Activated CD4-positive, alpha-beta T cell treated with anti-CD3 and anti-CD28 coated beads for 36 hours (primary cell): ENCODE measurements around the gene HAS3. TPM values are rescaled to one million over a fixed set of nuclear protein-coding genes. Genes with fewer than 3 reads are reported as not detected.
A peak's percentile ranks its signal among the peaks of the same experiment; 100 is the strongest.
"Not testable (repeated sequence)": the region's sequence is repeated elsewhere in the genome, so short reads cannot be mapped to it uniquely, and the experiment has no call there.

Experiments
- ATAC-seq: fragments of 200-7000 bp; cut with Tn5 transposase; one replicate; pipeline ENCODE4 v1.10.0; 2021; ENCODE audit warnings: mild to moderate bottlenecking, moderate library complexity
- CTCF ChIA-PET: fragments of 350-600 bp; sonication (Branson Sonifier 250); formaldehyde crosslinking; loops from one replicate; lab custom pipeline; 2021; ENCODE audit warnings: antibody characterized with exemption; lab: Charles Lee
- POLR2A ChIA-PET: fragments of 350-600 bp; sonication (Branson Sonifier 250); formaldehyde crosslinking; loops from one replicate; lab custom pipeline; 2021; ENCODE audit warnings: antibody characterized with exemption, inconsistent platforms; lab: Charles Lee
- DNase-seq: peaks from one replicate; pipeline ENCODE4 v3.0.0-alpha.2; 2020
- H3K27ac Mint-ChIP-seq: one replicate; pipeline ENCODE4 v1.8.0; 2021; ENCODE audit warnings: mixed read lengths
- H3K27me3 Mint-ChIP-seq: one replicate; pipeline ENCODE4 v1.8.0; 2021; ENCODE audit warnings: mixed read lengths
- H3K36me3 Mint-ChIP-seq: one replicate; pipeline ENCODE4 v1.8.0; 2021; ENCODE audit warnings: low read depth, mixed read lengths
- H3K4me1 Mint-ChIP-seq: one replicate; pipeline ENCODE4 v1.8.0; 2021; ENCODE audit warnings: mixed read lengths
- H3K4me3 Mint-ChIP-seq: one replicate; pipeline ENCODE4 v1.8.0; 2021; ENCODE audit warnings: mild to moderate bottlenecking, moderate library complexity, mixed read lengths
- H3K9me3 Mint-ChIP-seq: one replicate; pipeline ENCODE4 v1.8.0; 2021; ENCODE audit warnings: low read depth, mixed read lengths
- intact Hi-C, 2 experiments: fragments of 100-400 bp; cut with DNase I in 1 of 2; cut with micrococcal nuclease in 1 of 2; formaldehyde crosslinking; loops; one replicate each; pipeline versions ENCODE4 v1.14.2 to v1.15.1; 2022 to 2024; cut with DNase I, micrococcal nuclease
- total RNA-seq, 2 experiments: library from RNA; stranded (reverse); gene quantifications; one replicate each; pipeline ENCODE4 v1.2.3, GENCODE V29; 2021

Gene HAS3
- total RNA-seq, 2 experiments from 2014 or later: 0.39 to 0.42 TPM

DNA sequence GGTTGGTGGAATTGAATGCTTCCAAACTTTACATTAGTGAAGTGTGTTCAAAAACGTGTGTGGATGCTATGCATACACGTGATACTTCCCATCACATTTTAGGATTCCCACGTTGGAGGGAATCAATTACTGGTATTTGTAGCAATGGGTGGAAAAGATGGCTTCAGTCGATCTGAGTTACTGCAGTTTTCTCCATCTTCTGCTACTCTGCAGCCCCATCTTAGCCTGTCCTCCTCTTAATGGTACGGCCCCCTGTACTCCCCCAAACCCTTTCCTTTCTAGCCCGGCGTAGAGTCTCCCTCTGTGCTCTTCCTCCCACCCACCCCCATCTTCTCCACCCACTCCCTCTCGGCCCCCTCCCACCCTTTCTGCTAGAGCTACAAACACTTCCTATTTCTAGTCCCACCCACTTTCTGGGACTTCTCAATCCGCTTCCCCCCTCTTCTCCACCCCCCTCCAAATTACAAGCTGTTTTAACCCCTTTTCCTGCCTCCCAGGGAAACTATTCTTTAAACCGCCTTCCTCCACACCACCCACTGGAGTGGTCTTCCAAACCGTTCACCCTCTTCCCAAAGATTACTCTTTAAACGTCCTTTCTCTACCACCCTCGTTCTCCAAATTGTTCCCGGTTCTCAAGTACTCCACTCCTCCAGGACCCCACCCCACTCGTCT is 25.9 kb downstream of the HAS3 start:
- no peaks in the 10 kb centered on the region for H3K9me3 Mint-ChIP-seq
- intact Hi-C loops: loop anchor here (5.0 kb wide), 4 partner anchors 284 to 1216 kb away; partner anchors contain the start of genes DDX19A (in 1 of the 2) and WWP2 (in 1 of the 2)
- H3K4me1 Mint-ChIP-seq: peaks cover 57% of the 10 kb centered on the region
- DNase-seq (no peak), ATAC-seq (no peak)
- H3K27me3 Mint-ChIP-seq: no peaks in the 10 kb centered on the region
- CTCF ChIA-PET: no interaction called here
- peaks cover 26% of the 10 kb centered on the region for H3K36me3 Mint-ChIP-seq
- H3K4me3 Mint-ChIP-seq: peak overlapping the region; percentile 93
- POLR2A ChIA-PET: no interaction called here
- peak overlapping the region; percentile 87 for H3K27ac Mint-ChIP-seq

- Mint-ChIP-seq H3K4me1 (peaks cover 60% of the 10 kb centered on the region), H3K36me3 (peaks cover 32% of the 10 kb centered on the region), H3K4me3 (peak overlapping the region; percentile 93), H3K27me3 (no peaks in the 10 kb centered on the region), H3K27ac (peak overlapping the region; percentile 87), H3K9me3 (no peaks in the 10 kb centered on the region)
- ChIA-PET CTCF (interaction anchor here (1.2 to 2.0 kb wide), 2 partner anchors 8 to 14 kb away, joined by 4 to 10 read pairs; no protein-coding TSS in a partner anchor), POLR2A (no interaction called here)
- DNase-seq (peak; percentile 89), ATAC-seq (peak; percentile 55)
- intact Hi-C loops: loop anchor here (1.0 to 5.0 kb wide), 17 partner anchors 34 to 1215 kb away; partner anchors contain the start of genes SNTB2 (in 2 of the 2), COG8 (in 1 of the 2), DDX19A (in 1 of the 2) and NFATC3 (in 1 of the 2)
Observed at GRCh38 chr16:69131839-69132423, 26.5 kb downstream of the HAS3 start.

DNA sequence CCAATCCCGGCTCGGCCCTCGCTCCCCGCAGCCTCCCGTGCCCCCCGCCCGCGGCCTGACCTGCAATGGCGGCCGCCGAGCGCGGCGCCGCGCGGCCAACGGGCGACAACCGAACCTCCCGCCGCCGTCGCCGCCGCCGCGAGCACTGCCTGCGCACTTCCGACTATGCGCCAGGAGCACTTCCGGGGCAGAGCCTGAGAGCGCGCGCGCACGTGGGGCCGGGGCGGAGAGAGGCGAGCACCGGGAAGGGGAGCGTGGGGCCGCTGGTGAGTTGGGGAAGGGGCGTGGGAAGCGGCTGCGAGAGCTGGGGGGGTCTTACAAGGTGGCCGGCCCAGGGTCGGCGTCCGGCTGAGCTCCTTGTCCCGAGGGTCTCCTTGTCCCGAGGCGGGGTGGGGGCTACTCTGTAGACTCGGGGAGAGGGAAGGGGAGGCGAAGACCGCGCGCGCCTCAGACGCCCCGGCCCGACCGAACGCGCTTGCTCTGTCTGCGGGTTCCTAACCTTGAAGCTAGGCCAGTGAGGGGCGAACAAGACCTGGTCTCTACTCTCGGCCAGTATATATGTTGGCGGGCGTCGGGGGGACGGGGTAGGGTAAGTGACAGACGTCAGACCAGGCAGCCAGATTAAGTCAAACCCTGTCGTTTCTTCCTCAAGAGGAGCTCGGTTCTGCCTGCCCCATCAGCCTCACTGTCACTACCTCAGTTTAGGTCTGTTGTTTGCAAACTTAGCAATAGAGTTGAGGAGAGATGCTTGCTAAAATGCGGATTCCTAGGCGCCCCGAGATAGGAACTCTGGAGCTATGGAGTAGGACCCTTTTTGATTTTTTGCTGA is 27.2 kb downstream of the HAS3 start, which contains the start of the genes CHTF8 and UTP4:
CHTF8 (minus strand) TSS at position 165 of the 829 bp plus-strand sequence. CDS start 11,130 bp downstream, outside the sequence.
UTP4 (plus strand) TSS at position 226 of the 829 bp plus-strand sequence. CDS start 811 bp downstream, outside the sequence.
- Mint-ChIP-seq H3K4me3 (peak within 1 kb of the TSS; percentile 93), H3K4me1 (peaks cover 59% of the 10 kb centered on the region), H3K9me3 (no peaks in the 10 kb centered on the region), H3K27ac (peak within 1 kb of the TSS; percentile 93), H3K36me3 (peaks cover 34% of the 10 kb centered on the region), H3K27me3 (no peaks in the 10 kb centered on the region)
- DNase-seq (peak; percentile 94), ATAC-seq (peak; percentile 95)
- ChIA-PET CTCF (interaction anchor here (0.8 to 2.3 kb wide), 7 partner anchors 9 to 629 kb away, joined by 3 to 10 read pairs (median 4); no protein-coding TSS in a partner anchor), POLR2A (interaction anchor here (1.1 to 1.7 kb wide), 2 partner anchors 34 to 196 kb away, joined by 3 read pairs; no protein-coding TSS in a partner anchor)
- intact Hi-C loops: loop anchor here (1.0 to 5.0 kb wide), 17 partner anchors 34 to 1215 kb away; partner anchors contain the start of genes SNTB2 (in 2 of the 2), COG8 (in 1 of the 2), DDX19A (in 1 of the 2) and NFATC3 (in 1 of the 2)

DNA sequence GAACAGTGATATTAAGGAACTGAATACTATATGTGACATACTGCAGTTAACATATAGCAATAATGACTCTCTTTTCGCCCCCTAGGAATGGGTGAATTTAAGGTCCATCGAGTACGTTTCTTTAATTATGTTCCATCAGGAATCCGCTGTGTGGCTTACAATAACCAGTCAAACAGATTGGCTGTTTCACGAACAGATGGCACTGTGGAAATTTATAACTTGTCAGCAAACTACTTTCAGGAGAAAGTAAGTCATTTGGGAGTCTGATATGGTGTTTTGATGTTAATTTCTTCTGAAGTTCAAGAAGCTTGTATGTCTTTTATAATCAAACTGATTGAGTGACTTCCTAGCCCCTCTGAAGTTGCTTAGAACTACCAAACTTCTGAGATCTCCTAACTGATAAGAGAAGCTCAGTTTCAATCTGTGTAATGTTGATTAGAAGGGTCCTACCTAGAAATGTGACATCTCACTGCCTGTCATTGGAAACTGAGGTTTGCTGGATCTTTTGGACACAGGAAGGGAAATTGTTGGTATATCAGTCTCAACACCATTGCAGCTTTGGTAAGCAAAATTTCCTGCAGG is 28.0 kb downstream of the HAS3 start:
- ATAC-seq: no peak
- Mint-ChIP-seq H3K36me3 (peaks cover 41% of the 10 kb centered on the region), H3K4me3 (peak overlapping the region; percentile 93), H3K4me1 (peaks cover 53% of the 10 kb centered on the region), H3K27me3 (no peaks in the 10 kb centered on the region), H3K9me3 (no peaks in the 10 kb centered on the region), H3K27ac (peak overlapping the region; percentile 93)
- intact Hi-C loops: loop anchor here (2.0 to 5.0 kb wide), 7 partner anchors 53 to 1214 kb away; partner anchors contain the start of genes DDX19A (in 1 of the 2), NFATC3 (in 1 of the 2), SNTB2 (in 1 of the 2) and WWP2 (in 1 of the 2)
- POLR2A ChIA-PET: interaction anchor here (0.6 to 1.7 kb wide), 4 partner anchors 13 to 596 kb away, joined by 3 read pairs; no protein-coding TSS in a partner anchor
- no peak for DNase-seq
- CTCF ChIA-PET: interaction anchor here (0.5 to 2.3 kb wide), 8 partner anchors 10 to 628 kb away, joined by 3 to 10 read pairs (median 4); no protein-coding TSS in a partner anchor

DNA sequence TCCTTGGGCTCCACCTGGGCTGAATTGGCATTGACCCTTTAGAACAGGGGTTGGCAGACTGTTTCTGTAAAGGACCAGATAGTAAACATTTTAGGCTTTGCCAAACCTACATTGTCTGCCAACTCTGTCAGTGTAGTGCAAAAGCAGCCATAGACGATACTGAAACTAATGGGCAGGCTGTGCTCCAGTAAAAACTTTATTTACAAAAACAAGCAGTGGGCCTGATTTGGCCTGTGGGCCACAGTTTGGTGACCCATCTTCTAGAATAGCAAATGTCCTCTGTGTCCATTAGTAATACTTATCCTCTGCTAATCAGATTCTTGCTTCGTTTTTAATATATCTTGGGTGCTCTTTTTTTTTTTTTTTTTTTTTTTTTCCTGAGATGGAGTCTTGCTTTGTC is 33.2 kb downstream of the HAS3 start:
- intact Hi-C loops: no loop called here
- no peak overlapping the region for H3K27ac Mint-ChIP-seq
- ChIA-PET CTCF (no interaction called here), POLR2A (no interaction called here)
- DNase-seq: no peak
- ATAC-seq: no peak
- peaks cover 75% of the 10 kb centered on the region for H3K36me3 Mint-ChIP-seq
- no peak overlapping the region for H3K4me3 Mint-ChIP-seq
- no peaks in the 10 kb centered on the region for H3K9me3 Mint-ChIP-seq
- peaks cover 26% of the 10 kb centered on the region for H3K4me1 Mint-ChIP-seq
- H3K27me3 Mint-ChIP-seq: no peaks in the 10 kb centered on the region

DNA sequence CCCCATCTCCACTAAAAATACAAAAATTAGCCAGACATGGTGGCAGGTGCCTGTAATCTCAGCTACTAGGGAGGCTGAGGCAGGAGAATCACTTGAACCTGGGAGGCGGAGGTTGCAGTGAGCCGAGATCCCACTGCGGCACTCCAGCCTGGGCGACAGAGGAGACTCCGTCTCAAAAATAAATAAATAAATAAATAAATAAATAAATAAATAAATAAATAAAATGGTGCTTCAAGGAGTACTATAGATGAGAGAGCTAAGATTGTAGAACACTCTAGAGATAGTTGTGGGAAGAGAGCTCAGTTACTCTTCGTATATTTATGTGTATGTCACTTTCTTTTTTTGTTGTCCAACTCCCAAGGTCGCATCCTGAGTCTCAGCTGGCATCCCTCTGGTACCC is 34.0 kb downstream of the HAS3 start:
- H3K9me3 Mint-ChIP-seq, DNase-seq, ATAC-seq, H3K4me3 Mint-ChIP-seq, intact Hi-C loops, H3K27ac Mint-ChIP-seq, POLR2A ChIA-PET, H3K27me3 Mint-ChIP-seq: not testable (repeated sequence)
- Mint-ChIP-seq H3K36me3 (peaks cover 74% of the 10 kb centered on the region), H3K4me1 (peaks cover 19% of the 10 kb centered on the region)
- CTCF ChIA-PET: interaction anchor here (0.7 to 2.0 kb wide), 3 partner anchors 11 to 292 kb away, joined by 4 to 6 read pairs (median 4); no protein-coding TSS in a partner anchor

GRCh38 chr16:69141014-69141413 is 35.6 kb downstream of the HAS3 start:
- CTCF ChIA-PET: interaction anchor here (0.5 to 2.0 kb wide), 3 partner anchors 9 to 147 kb away, joined by 4 to 6 read pairs (median 6); no protein-coding TSS in a partner anchor
- intact Hi-C loops: no loop called here
- POLR2A ChIA-PET: no interaction called here
- Mint-ChIP-seq H3K4me3 (no peak overlapping the region), H3K36me3 (peaks cover 74% of the 10 kb centered on the region), H3K4me1 (peaks cover 12% of the 10 kb centered on the region), H3K27ac (no peak overlapping the region), H3K27me3 (no peaks in the 10 kb centered on the region), H3K9me3 (no peaks in the 10 kb centered on the region)
- ATAC-seq (no peak), DNase-seq (no peak)

DNA sequence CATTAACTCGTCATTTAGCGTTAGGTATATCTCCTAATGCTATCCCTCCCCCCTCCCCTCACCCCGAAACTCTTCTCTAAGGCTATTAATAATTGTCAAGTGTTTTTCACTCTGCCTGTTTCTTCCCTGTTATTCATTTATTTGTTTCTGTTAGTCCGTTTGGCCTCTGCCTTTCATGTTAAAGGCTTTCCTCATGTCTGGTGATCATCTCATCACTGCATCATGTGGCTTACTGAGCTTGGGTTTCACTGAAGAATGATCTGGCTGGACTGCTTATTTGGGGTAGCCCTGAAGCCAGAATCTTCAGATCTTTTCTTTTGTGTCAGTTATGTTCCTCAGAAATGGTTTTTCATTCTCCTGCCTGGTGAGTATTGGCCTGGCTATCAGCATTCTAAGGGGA is 36.5 kb downstream of the HAS3 start:
- no peaks in the 10 kb centered on the region for H3K9me3 Mint-ChIP-seq
- peaks cover 3% of the 10 kb centered on the region for H3K4me1 Mint-ChIP-seq
- H3K27me3 Mint-ChIP-seq: no peaks in the 10 kb centered on the region
- ChIA-PET POLR2A (interaction anchor here (0.7 kb wide), 1 partner anchor 144 kb away, joined by 3 read pairs; no protein-coding TSS in a partner anchor), CTCF (interaction anchor here (0.8 kb wide), 1 partner anchor 18 kb away, joined by 3 read pairs; no protein-coding TSS in a partner anchor)
- H3K4me3 Mint-ChIP-seq: no peak overlapping the region
- intact Hi-C loops: no loop called here
- DNase-seq (no peak), ATAC-seq (no peak)
- H3K27ac Mint-ChIP-seq: no peak overlapping the region
- peaks cover 71% of the 10 kb centered on the region for H3K36me3 Mint-ChIP-seq

DNA sequence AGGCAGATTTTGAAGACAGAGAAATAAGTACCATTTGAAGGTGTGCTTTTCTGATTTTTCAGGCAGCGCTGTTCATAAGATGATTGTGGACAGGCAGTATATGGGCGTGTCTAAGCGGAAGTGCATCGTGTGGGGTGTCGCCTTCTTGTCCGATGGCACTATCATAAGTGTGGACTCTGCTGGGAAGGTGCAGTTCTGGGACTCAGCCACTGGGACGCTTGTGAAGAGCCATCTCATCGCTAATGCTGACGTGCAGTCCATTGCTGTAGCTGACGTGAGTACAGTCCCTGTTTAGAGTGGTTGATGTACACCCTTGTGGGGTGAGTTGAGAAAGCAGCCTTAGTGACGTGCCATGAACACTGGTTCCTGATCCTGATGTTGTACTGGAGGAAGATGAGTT is 37.7 kb downstream of the HAS3 start:
- Mint-ChIP-seq H3K9me3 (no peaks in the 10 kb centered on the region), H3K36me3 (peaks cover 67% of the 10 kb centered on the region), H3K27ac (no peak overlapping the region), H3K27me3 (no peaks in the 10 kb centered on the region), H3K4me3 (no peak overlapping the region), H3K4me1 (peaks cover 2% of the 10 kb centered on the region)
- POLR2A ChIA-PET: no interaction called here
- ATAC-seq (no peak), DNase-seq (no peak)
- intact Hi-C loops: no loop called here
- CTCF ChIA-PET: no interaction called here

DNA sequence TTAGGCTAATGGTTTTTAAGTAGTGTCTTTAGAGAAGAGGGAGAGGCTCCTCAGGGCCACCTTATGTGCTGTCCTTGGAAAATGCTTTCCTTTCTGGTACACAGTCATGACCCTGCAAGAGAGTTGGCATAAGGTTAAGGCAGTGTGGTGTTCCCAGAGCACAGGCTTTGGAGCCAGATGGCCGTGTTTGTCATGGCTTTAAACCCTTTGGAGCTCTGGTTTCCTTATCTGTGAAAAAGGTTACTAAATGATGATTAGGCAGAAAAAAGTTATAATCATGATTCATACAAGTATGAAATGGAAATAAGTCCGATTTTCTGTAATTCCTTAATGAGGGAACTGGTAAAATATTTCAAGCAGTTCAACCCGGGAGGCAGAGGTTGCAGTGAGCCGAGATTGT is 40.2 kb downstream of the HAS3 start:
- intact Hi-C loops: no loop called here
- H3K36me3 Mint-ChIP-seq: peaks cover 53% of the 10 kb centered on the region
- DNase-seq (no peak), ATAC-seq (no peak)
- H3K9me3 Mint-ChIP-seq: no peaks in the 10 kb centered on the region
- H3K4me1 Mint-ChIP-seq: no peaks in the 10 kb centered on the region
- POLR2A ChIA-PET: no interaction called here
- H3K27me3 Mint-ChIP-seq: no peaks in the 10 kb centered on the region
- no peak overlapping the region for H3K27ac Mint-ChIP-seq
- no peak overlapping the region for H3K4me3 Mint-ChIP-seq
- CTCF ChIA-PET: interaction anchor here (0.6 kb wide), 1 partner anchor 24 kb away, joined by 3 read pairs; no protein-coding TSS in a partner anchor
